NCI-H1694 (cell line): ENCODE results near the gene TMC2.

ENCODE experiments used
- DNase-seq: peaks from one replicate; lab custom pipeline; 2025; lab: John Stamatoyannopoulos, UW

TMC2 gene

DNA sequence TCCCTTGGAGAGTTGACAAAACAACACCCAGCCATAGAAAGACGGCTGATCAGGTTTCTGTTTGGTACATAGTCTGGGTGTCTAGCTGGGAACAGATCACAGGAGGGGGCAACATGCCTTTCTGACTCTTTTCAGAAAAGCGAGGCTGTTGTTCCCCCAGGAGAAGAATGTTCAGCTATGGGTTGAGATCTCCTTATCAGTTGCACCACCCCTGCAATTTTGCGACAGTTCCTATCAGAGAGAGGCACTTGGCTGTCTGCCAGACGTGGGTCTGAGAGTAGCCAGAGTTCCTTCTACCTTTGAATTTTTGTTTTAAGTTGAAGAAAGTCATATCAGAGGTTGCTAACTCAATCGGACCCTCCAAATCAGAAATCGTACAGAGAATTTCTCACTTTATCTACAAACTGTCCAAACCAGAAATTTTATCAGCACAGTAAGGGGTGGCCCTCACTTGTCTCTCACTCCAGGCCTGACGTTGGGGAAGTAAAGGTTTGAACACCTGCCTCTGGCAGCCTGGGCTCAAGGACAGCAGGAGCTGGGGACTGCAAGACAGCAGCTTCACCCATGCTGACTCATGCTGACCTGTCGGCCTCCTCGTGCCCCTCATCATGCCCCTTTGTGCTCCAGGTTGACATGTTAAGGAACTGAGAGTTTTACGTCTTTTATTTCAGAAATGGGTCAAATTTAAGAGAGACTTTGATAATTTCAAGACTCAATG is 42.3 kb downstream of the TMC2 start:
- DNase-seq = no peak

DNA sequence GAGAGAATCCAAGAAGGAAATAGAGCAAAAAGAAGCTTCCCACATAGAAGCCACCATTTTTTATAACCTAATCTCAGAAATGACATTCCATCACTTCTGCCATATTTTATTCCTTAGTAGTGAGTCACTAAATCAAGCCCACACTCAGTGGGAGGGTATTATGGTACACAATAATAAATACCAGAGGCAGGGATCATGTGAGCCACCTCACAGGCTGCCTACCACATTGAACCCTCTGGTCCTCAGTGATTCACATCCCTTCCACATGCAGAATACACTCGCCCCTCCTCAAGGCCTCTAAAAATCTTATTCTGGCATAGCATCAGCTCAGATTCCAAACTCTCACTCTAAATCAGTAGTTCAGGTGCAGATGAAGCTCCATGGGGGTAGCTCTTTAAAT is 49.4 kb downstream of the TMC2 start:
- DNase-seq = no peak

DNA sequence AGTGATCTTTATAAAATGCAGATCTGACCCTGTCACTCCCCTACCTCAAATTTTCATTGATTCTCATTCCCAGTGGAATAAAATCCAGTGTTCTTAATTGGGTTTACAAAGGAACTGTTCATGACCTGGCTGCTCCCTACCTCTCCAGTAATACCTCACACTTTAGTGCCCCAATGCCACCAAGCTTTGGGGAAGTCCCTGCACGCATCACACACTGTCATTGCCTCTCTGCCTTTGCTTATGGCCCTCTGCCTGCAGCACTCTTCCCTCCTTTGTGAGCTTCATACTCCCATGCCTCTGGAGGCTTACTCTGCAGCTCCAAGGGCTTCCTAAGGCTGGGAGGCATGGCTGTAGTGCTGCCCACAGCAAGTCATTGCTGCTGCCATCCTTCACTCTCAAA is 57.4 kb downstream of the TMC2 start:
- DNase-seq = no peak

DNA sequence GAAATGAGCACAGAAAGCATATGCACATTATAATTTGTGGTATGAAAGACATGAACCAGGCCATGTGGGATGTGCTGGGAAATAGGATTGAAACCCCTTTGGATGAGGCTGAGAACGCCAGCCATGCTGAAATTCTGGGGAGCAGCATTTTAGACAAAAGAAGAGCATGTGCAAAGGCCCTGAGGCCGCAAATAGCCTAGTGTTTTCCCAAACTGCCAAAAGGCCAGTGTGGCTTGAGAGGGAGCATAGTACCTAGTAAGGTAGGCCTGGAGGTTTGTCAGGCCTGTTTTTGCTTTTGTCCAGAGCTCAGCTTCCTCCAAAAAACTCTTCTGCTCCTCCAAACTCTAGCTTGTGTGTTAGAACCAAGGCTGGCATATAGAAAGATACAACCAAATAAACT is 58.7 kb downstream of the TMC2 start:
- DNase-seq = no peak

DNA sequence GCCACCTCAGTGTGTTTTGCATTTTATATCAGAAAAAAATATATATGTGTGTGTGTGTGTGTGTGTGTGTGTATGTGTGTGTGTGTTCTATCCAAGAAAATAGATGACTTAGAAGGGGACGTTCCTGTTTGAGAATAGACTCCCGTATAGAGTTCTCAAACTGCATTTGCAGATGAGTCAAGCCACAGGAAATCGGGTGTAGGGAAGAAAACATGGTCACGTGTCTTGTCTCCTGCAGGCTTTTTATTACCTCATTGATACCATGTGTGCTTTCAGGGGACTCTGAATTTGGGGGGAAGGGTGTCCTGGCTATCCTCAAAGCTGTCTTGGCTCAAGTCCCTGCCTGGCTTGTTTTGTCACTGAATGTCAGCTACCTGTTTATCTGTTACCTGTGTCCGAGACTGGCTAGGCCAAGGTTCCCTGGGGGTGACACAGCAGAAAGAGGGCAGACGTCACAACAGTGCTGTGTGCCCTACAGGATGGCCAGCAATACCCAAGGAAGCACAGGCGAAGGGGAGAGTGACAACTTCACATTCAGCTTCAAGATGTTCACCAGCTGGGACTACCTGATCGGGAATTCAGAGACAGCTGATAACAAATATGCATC is 60.4 kb downstream of the TMC2 start:
- no peak for DNase-seq

DNA sequence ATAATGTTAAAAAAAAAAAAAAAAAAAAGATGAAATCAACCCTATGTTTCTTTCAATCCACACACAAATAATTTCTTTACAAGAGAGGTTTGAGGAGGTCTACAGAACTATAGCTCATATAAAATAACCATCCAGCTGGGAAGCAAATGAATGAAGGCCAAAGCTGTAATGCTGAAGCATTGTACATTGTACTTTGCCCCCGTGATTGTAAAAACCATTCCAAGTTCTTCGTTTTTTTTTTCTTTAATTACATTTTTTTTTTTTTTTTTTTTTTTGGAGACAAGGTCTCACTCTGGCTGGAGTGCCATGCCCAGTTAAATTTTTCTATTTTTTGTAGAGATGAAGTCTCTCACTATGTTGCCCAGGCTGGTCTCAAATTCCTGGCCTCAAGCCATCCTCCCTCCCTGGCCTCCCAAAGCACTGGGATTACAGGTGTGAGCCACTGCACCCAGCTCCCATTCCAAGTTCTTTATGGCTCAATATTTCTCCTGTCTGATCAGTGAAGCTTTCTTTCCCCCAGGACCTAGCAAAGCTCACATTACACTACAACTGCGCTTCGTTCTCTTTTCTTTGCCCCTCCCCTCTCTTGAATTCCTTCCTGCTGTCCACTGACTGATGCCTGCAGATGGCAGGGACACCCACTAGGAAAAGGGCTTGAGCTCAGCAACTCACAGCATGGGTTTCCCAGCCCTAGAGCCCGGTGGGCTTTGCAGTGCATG is 63.1 kb downstream of the TMC2 start:
- DNase-seq = no peak

DNA sequence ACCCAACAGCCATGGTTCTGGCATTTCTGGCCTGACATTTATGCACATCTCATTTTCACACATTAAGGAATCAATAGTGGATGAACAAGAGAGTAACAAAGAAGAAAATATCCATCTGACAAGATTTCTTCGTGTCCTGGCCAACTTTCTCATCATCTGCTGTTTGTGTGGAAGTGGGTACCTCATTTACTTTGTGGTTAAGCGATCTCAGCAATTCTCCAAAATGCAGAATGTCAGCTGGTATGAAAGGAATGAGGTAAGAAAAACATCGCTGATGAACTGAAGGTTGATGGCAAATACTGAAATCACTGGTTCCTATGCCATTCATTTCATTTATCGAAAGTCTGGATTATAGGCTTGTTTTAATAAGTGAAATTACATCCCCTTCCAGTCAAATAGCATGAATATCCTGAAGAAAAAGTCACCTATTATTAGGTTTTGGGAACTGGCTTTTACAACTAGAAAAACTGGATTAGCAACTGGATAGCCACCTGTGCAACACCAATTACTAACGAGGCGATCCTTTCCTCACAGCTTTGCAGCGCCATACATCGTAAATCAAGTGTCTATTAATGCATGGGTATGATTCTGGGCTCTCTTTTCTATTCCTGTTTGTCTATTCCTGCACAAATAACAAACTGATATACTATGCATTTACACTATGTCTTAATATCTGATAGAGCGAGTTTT is 65.8 kb downstream of the TMC2 start:
- DNase-seq = no peak

DNA sequence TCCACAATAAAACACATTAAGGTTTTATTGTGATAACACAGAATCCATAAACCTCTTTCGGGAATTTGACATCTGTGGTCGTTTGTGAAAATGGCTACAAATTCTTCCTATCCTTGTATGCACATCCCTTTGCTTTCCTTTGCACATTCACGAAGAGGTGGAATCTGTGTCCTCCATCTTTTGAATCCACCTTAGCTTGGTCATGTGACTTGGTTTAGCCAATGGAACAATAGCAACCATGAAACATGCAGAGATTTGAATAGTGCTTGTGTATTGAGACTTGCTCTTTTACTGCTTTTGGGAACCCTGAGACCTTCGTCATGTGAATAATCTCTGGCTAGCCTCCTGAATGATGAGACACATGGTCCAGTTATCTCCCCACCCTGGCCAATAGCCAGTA is 66.4 kb downstream of the TMC2 start:
- no peak for DNase-seq

DNA sequence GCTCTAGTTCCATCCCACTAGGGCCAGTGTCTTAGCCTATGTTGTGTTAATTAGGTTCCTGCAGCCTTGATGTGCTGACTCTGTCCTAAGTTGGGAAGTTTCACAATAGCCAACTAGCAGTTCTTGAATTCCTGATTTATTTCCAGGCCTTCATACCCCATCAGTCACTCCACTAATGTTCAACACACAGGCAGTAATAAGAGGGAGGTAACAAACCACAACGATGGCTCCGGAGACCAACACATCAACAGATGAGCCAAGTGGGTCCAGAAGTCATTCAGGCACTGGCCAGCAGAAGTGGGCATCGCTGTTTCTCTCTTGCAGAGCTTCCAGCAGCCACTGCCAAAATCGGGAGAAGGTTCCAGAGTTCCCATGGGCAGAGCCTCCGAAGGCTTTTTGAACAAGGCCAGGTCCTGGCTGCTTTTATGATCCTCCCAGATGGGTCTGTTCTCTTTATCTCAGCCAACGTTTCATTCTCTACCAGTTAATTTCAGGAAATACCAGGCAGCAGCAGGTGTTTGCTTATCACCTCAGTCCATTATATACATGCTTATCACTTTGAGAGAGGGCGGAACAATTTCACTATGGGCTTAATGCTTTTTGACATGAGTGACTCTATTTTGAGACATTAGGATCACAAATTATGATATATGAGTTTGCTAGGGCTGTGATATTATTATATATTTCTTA is 67.6 kb downstream of the TMC2 start:
- DNase-seq = no peak

DNA sequence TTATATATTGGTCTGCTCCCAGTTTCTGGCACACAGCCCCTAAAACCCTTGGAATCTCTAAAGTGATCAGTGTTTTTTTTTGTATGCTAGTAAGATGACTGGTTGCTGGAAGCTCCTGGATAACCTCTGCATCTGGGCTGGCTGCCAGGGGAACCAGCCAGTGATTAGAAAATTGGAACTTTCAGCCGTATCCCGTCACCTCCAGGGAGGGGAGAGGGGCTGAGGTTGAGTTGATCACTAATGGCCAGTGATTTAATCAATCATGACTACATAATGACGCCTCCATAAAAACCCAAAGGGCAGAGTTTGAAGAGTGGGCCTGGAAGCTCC is 68.1 kb downstream of the TMC2 start:
- DNase-seq = no peak

DNA sequence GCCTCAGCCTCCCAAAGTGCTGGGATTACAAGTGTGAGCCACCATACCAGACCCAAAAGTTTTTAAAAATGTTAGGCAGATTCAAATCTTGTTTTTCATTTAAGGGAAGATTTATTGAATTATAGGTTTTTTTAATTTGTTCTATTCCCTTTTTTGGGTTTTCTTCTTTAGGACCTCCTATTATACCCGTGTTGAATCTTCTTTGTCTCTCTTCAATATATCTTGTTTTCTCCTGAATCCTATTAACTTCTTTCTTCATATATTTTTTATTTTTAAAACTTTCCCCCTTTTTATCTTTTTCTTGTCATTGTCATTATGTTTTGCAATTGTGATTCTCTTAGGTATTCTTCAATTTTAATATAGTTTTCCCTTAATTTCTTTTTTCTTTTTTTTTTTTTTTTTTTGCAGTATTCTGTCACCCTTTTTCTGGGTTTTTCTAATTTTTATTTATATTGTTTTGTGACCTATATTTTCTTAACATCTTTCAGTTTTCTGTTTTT is 70.2 kb downstream of the TMC2 start:
- DNase-seq = no peak

DNA sequence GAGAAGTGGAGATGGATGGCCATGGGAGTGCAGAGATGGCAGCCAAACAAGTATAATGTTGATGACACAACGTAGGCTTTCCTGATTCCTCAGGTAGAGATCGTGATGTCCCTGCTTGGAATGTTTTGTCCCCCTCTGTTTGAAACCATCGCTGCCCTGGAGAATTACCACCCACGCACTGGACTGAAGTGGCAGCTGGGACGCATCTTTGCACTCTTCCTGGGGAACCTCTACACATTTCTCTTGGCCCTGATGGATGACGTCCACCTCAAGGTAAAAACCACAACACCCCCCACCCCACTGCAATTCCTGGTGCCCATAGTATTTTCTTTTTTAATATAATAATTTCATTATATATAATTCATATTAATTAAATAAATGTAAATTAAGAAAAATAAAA is 74.0 kb downstream of the TMC2 start:
- no peak for DNase-seq

DNA sequence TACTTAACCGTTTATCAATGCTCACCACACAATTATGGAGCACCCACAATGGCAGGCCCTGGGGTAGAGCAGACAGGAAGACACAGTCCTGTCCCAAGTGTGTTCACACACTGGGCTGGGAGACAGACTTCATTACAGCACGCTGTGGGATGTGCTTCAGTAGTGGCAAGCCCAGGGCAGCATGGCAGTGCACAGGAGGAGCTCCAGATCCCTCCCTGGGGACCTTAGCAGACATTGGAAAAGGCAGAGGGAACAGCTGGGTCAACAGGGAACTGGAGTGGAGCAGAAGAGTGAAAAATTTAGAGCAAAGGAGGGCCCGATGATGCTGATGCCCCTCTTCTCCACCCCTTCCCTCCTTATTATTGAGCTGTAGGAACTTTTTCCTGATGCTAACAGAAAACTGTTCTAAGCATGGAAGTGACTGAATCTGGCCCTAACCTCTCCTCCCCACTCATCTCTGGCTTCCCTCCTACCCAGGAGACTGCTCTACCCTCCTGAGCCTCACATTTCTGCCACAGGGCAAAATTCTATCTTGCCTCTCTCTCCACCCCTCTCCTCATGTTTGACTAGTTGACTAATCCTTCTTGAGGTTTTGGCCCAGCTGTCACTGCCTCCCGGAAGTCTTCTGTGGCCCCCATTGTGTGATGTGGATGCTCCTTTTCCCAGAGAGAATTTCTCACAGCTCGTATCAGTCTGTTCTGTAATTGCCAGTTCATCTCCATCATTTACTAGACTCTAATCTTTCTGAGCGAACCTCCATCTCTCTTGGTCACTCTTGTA is 74.8 kb downstream of the TMC2 start:
- peak; percentile 19 for DNase-seq

DNA sequence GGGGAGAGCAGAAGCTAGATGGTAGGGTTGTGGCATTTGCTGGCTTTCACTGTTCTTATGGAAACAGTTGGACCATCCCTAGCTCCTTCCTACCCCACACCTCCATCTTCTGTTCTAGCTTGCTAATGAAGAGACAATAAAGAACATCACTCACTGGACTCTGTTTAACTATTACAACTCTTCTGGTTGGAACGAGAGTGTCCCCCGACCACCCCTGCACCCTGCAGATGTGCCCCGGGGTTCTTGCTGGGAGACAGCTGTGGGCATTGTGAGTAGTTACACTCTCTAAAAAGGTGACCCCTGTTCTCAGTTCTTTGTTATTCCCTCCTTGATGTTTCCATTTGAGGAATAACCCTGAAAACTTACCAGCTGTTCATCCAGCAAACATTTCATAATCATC is 75.7 kb downstream of the TMC2 start:
- no peak for DNase-seq

DNA sequence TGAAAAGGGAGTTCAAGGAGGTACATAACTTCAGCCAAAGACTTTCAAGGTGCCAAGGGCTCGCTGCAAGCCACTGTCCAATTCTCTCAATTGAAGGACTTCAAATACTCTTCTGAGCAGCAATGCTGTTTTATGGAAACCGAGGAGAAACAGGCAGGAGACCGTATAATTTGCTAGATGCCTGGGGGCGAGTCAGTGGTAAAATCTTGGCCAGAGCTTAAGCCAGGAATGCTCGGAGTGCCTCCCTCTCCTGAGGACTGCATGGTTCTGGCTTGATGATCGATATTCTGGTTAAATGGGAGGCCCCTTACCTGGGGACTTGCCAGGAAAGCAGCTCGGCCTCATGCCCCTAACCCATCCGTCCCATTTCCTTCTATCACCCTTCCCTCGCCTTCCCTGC is 80.3 kb downstream of the TMC2 start:
- DNase-seq = no peak

DNA sequence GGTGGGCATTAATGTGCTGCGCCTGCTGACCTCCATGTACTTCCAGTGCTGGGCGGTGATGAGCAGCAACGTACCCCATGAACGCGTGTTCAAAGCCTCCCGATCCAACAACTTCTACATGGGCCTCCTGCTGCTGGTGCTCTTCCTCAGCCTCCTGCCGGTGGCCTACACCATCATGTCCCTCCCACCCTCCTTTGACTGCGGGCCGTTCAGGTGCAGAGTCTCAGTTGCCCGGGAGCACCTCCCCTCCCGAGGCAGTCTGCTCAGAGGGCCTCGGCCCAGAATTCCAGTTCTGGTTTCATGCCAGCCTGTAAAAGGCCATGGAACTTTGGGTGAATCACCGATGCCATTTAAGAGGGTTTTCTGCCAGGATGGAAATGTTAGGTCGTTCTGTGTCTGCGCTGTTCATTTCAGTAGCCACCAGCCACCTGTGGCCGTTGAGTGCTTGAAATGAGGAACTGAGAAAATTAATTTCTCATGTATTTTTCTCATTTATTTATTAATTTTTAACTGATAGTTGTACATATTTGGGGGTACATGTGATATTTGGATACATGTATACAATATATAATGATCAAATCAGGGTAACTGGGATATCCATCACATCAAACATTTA is 80.8 kb downstream of the TMC2 start:
- DNase-seq = no peak

DNA sequence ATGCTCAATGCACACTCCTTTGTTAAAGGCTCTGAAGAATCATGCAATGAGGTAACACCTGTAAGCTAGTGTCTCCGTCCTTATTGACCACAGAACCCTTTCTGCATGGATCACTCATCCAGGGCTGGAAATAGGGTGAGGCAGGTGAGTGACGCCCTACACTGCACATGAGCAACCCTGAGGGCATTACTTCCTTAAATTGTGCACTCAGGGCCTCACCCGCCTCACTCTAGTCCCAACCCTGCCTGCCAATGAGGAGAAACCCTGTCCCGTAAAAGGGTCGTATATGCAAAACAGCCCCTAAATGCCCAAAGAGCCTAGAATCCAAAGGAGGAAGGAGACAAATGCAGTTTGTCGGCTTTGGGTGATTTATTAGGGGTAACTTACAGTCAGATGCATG is 82.4 kb downstream of the TMC2 start:
- DNase-seq = no peak

DNA sequence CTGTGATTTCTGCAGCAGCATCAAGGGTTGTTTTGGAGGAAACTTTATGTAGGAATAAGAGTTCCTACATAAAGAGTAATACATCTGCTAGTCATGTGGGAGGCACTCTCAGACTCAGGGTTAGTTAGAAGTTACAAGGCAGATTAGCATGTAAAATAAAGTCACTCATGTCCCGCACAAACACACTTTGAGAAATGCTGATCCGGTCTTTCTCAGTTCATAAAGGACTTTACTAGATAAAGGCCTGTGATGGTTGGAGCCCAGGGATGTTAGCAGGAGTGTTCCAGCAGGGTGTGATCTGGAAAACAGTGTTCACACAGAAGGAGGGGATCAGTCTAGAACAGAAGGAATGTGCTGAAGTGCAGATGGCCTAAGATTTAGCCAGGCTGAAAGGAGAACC is 83.0 kb downstream of the TMC2 start:
- DNase-seq = no peak

DNA sequence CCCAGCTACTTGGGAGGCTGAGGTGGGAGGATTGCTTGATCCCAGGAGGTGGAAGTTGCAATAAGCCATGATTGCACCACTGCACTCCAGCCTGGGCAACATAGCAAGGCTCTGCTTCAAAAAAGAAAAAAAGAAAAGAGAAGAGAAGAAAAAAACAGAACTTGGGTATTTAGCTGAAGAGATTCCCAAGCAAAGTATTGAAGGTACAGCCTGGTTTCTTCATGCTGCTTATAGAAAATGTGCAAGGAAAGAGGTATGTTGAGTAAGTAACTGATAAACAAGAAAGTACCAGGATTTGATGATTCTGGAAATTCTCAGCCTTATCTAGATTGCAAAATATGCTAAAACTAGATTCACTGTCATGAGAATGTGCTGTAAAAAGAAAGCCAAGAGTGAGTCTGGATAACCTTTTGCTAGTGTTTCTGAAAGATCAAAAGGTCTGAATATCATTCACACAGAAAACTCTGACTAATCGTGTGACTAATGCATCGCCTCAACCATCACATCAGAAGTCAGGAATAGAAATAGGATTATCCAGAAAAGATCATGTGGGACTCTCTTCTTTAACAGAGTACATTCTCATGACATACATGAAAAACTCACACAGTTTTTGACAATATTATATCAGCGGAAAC is 83.7 kb downstream of the TMC2 start:
- no peak for DNase-seq

DNA sequence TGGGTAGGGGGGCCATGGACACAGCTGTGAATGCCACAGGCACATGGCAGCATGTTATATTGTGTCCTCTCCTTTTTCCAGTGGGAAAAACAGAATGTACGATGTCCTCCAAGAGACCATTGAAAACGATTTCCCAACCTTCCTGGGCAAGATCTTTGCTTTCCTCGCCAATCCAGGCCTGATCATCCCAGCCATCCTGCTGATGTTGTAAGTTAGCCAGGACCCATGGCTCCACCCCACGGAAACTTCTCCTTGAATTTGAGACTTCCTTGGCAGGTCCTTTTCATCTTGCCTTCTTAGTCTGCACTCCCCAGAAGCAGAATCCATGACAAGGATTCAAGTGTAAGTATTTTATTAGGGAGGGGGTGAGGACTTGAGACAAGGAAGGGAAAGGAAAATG is 87.8 kb downstream of the TMC2 start:
- no peak for DNase-seq

DNA sequence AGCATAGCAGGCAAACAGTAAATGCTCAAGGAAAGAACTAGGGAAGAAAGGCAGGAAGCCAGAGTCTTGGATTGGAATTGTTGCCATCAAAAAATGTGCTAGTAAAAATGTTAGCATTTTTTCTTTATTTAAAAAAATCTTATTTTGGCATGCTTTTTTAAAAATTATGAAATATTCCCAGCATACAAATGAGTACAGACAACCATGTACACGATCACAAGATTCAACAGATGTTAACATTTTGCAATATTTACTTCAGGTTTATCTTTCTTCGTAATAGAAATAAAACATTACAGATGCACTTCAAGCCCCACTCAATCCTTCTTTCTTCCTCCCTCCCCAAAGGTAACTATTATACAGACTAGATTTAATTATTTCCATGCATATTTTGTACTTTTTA is 88.7 kb downstream of the TMC2 start:
- no peak for DNase-seq
